Panc1 (cell line): ENCODE data around the gene ABO. TPM values are rescaled to one million over a fixed set of nuclear protein-coding genes. Genes with fewer than 3 reads are reported as not detected.
"Not testable (repeated sequence)": the region's sequence is repeated elsewhere in the genome, so short reads cannot be mapped to it uniquely, and the experiment has no call there.

ENCODE experiments used
- ATAC-seq: fragments of 200-7000 bp; cut with Tn5 transposase; 2 replicates; pipeline ENCODE4 v1.9.1; 2020; ENCODE audit warnings: mild to moderate bottlenecking, moderate library complexity
- BruUV-seq: library from RNA; stranded (reverse); fragments of 400-500 nt; replicated peaks from 2 replicates; lab custom pipeline; 2021; lab: Mats Ljungman, UMichigan
- CTCF ChIA-PET: fragments of 300-600 bp; sonication (Branson Sonifier 250); formaldehyde crosslinking; loops from one replicate; lab custom pipeline; 2022; ENCODE audit warnings: antibody characterized with exemption; lab: Charles Lee
- POLR2A ChIA-PET: fragments of 300-600 bp; sonication (Branson Sonifier 250); formaldehyde crosslinking; loops from one replicate; lab custom pipeline; 2022; ENCODE audit warnings: antibody characterized with exemption; lab: Charles Lee
- DNase-seq: peaks from one replicate; pipeline ENCODE4 v3.0.0-alpha.2; 2010; ENCODE audit warnings: low read depth, low spot score
- H3K27ac ChIP-seq: 2 replicates; pipeline ENCODE4 v1.5.1; 2011; ENCODE audit warnings: mild to moderate bottlenecking, low read length, inconsistent platforms
- H3K27me3 ChIP-seq: fragments of 200-500 bp; sonication (Bioruptor generic); 2 replicates; pipeline ENCODE4 v1.6.0; 2014; ENCODE audit warnings: low read length, inconsistent platforms; ENCODE audit not compliant: control insufficient read depth, insufficient read depth
- H3K36me3 ChIP-seq: fragments of 200-500 bp; sonication (Bioruptor generic); 2 replicates; pipeline ENCODE4 v1.5.1; 2014; ENCODE audit warnings: inconsistent platforms, mild to moderate bottlenecking, low read length, moderate library complexity; ENCODE audit not compliant: control insufficient read depth, insufficient read depth
- H3K4me1 ChIP-seq: 2 replicates; pipeline ENCODE4 v1.5.1; 2011; ENCODE audit warnings: inconsistent platforms, mild to moderate bottlenecking, low read length, moderate library complexity; ENCODE audit not compliant: control insufficient read depth, insufficient read depth
- H3K4me3 ChIP-seq, 2 experiments: 2 replicates each; pipeline ENCODE4 v1.5.1; 2011 to 2012; ENCODE audit warnings: low read depth in 2 of 2, low read length in 2 of 2, mild to moderate bottlenecking in 2 of 2, inconsistent platforms in 1 of 2, moderate library complexity in 1 of 2
- H3K9me3 ChIP-seq: fragments of 200-500 bp; sonication (Bioruptor generic); 2 replicates; pipeline ENCODE4 v1.5.1; 2014; ENCODE audit warnings: low read depth, mild to moderate bottlenecking, inconsistent platforms, low read length, moderate library complexity; ENCODE audit not compliant: control insufficient read depth, insufficient read depth
- CTCF ChIP-seq: fragments of 450-650 bp; IDR thresholded peaks from 2 replicates; pipeline ENCODE4 v1.5.1; 2017; ENCODE audit warnings: mild to moderate bottlenecking
- POLR2AphosphoS5 ChIP-seq: IDR thresholded peaks from 2 replicates; pipeline ENCODE4 v1.6.1; 2012; ENCODE audit warnings: mild to moderate bottlenecking, low read depth, low read length, moderate library complexity
- REST ChIP-seq, 2 experiments: IDR thresholded peaks; 2 replicates each; pipeline ENCODE4 v1.6.1; 2011 to 2012; ENCODE audit warnings: low read depth in 2 of 2, control low read depth in 1 of 2, low read length in 1 of 2, mild to moderate bottlenecking in 1 of 2, moderate library complexity in 1 of 2; ENCODE audit not compliant: insufficient read depth in 1 of 2
- SIN3A ChIP-seq: IDR thresholded peaks from 2 replicates; pipeline ENCODE4 v1.6.1; 2012; ENCODE audit warnings: low read depth, mild to moderate bottlenecking, low read length, moderate library complexity, borderline replicate concordance; ENCODE audit not compliant: insufficient read depth
- TCF7L2 ChIP-seq: IDR thresholded peaks from 2 replicates; pipeline ENCODE4 v1.6.1; 2011; ENCODE audit warnings: mild to moderate bottlenecking, low read depth, low read length, inconsistent platforms
- in situ Hi-C: cut with HindIII; loops from 2 replicates; pipeline ENCODE4 v1.10.0; 2016; ENCODE audit warnings: low sequenced_read_pairs, low pct_unique_long_range_greater_than_20kb
- intact Hi-C: fragments of 100-400 bp; cut with micrococcal nuclease; formaldehyde crosslinking; loops from one replicate; pipeline ENCODE4 v1.10.0; 2022; ENCODE audit not compliant: unreplicated experiment
- total RNA-seq: library from RNA; stranded (reverse); gene quantifications from one replicate; pipeline ENCODE4 v1.2.1, GENCODE V29; 2021; ENCODE audit not compliant: unreplicated experiment

The ABO gene
- total RNA-seq, 1 experiment from 2014 or later: 0.10 TPM

DNA sequence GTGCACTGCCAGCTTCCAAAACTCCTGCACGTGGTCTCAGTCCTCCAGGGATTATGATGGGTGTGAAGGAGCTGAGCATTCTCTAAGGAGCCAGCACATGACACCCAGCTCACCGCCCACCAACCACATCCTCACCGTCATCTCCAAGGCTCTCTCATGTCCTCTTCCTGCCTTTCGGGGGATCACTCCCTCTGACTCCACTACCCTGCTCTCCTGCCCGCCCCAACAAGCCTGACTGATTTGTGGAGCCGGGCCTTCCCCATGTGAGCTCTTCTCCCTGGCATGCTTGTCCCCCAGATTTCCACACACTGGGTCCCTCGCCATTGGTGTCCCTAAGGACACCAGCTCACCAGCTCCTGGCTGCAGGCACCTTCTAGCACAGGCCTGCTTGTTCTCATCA is 1.9 kb downstream of the ABO start:
- CTCF ChIA-PET: no interaction called here
- no TSS peak for BruUV-seq
- no peak for ATAC-seq
- no peaks in the 10 kb centered on the region for H3K4me1 ChIP-seq
- H3K9me3 ChIP-seq: no peaks in the 10 kb centered on the region
- H3K4me3 ChIP-seq: no peak overlapping the region
- POLR2A ChIA-PET: no interaction called here
- in situ Hi-C loops (no loop called here), intact Hi-C loops (no loop called here)
- TF ChIP-seq REST (IDR thresholded peaks at IDR 0.05; ENCODE audit: insufficient read depth in 1 of 2, low read depth in 2 of 2, low read length in 1 of 2) (no peak), CTCF (no peak), POLR2AphosphoS5 (no peak), SIN3A (no peak)
- H3K36me3 ChIP-seq: no peaks in the 10 kb centered on the region
- H3K27ac ChIP-seq: no peak overlapping the region
- DNase-seq: no peak
- H3K27me3 ChIP-seq: no peaks in the 10 kb centered on the region

GRCh38 chr9:133269537-133270362 is 5.3 kb downstream of the ABO start:
- intact Hi-C loops: no loop called here
- Histone ChIP-seq H3K36me3 (no peaks in the 10 kb centered on the region), H3K4me3 (no peak overlapping the region), H3K9me3 (no peaks in the 10 kb centered on the region), H3K4me1 (no peaks in the 10 kb centered on the region), H3K27me3 (no peaks in the 10 kb centered on the region), H3K27ac (no peak overlapping the region)
- BruUV-seq: no TSS peak
- no peak for TF ChIP-seq SIN3A
- TF ChIP-seq POLR2AphosphoS5: no peak
- no peak for TF ChIP-seq TCF7L2
- no peak for TF ChIP-seq CTCF
- no peak for TF ChIP-seq REST (IDR thresholded peaks at IDR 0.05; ENCODE audit: insufficient read depth in 1 of 2, low read depth in 2 of 2, low read length in 1 of 2)
- in situ Hi-C loops: no loop called here
- no peak for DNase-seq
- POLR2A ChIA-PET: no interaction called here
- no peak for ATAC-seq
- CTCF ChIA-PET: no interaction called here

DNA sequence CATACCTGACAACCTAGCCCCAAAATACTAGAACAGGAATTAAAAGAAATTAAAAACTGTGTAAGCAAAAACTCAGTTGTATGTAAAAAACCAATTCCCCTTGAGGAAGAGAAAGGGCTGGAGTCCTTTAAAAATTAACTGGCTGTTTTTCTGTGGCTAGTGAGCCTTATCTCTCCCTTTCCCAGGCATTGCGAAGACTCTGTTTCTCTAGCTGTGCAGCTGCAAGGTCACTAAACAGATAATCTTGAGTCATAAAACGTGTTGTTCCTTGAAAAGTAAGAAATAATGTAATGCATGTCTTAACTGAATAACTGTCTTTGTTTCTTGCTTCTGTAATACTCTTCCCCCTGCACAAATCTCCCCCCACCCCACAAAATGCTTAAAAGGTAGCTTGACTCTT is 5.9 kb downstream of the ABO start:
- POLR2A ChIA-PET, H3K27ac ChIP-seq, H3K4me1 ChIP-seq, DNase-seq, ATAC-seq, BruUV-seq, H3K9me3 ChIP-seq, CTCF ChIA-PET, intact Hi-C loops, in situ Hi-C loops, H3K36me3 ChIP-seq, H3K27me3 ChIP-seq, H3K4me3 ChIP-seq: not testable (repeated sequence)
